ENCODE results near the gene FAM124B.

Gene FAM124B

DNA sequence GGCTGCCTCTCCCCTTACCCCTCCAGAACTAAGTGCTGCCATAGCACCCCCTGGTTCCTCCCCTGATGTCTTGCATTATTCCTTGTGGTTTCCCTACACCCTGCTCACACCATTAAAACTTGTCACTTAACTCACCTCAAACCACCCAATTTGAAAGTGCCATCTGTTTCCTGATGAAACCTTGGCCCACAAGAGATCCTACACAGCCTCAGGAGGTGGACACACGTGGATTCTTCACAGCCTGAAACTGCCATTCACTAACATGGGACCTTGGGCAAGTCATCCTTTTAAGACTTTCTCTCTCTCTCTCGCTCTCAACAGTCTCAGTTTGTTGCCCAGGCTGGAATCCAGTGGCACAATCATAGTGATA, 27.5 kb upstream of the FAM124B start:
- DNase-seq (no peak), ATAC-seq (replicated peaks) (no peak)
- no peak overlapping the region for H3K4me3 Mint-ChIP-seq
- H3K27me3 Mint-ChIP-seq, result peaks cover 21 to 26% of the 10 kb centered on the region in 2 donors
- H3K4me1 Mint-ChIP-seq, result peaks cover 3 to 5% of the 10 kb centered on the region in 2 donors
- H3K36me3 Mint-ChIP-seq, result peaks cover 1 to 17% of the 10 kb centered on the region in 2 donors
- H3K9me3 Mint-ChIP-seq, result peaks cover 9 to 13% of the 10 kb centered on the region in 2 donors
- no peak overlapping the region for H3K27ac Mint-ChIP-seq

- Mint-ChIP-seq H3K27me3 (peaks cover 21 to 26% of the 10 kb centered on the region in 2 donors), H3K9me3 (peaks cover 9 to 13% of the 10 kb centered on the region in 2 donors), H3K36me3 (peaks cover 1 to 17% of the 10 kb centered on the region in 2 donors), H3K4me1 (peaks cover 3 to 5% of the 10 kb centered on the region in 2 donors), H3K27ac (no peak overlapping the region), H3K4me3 (no peak overlapping the region)
- no peak for ATAC-seq (replicated peaks)
- DNase-seq, result no peak
Observed at GRCh38 chr2:224428787-224429440, 27.0 kb upstream of the FAM124B start.

GRCh38 chr2:224427471-224427870, 25.6 kb upstream of the FAM124B start:
- ATAC-seq (replicated peaks), result no peak
- peaks cover 3 to 5% of the 10 kb centered on the region in 2 donors for H3K4me1 Mint-ChIP-seq

GRCh38 chr2:224426656-224427055, 24.7 kb upstream of the FAM124B start:
- peaks cover 0 to 12% of the 10 kb centered on the region in 2 donors for H3K36me3 Mint-ChIP-seq

More at GRCh38 chr2:224427471-224427870, 25.6 kb upstream of the FAM124B start:
- DNase-seq, result no peak
- Mint-ChIP-seq H3K4me3 (no peak overlapping the region), H3K27ac (no peak overlapping the region), H3K27me3 (peaks cover 14 to 28% of the 10 kb centered on the region in 2 donors), H3K36me3 (peaks cover 0 to 12% of the 10 kb centered on the region in 2 donors), H3K9me3 (peaks cover 9 to 13% of the 10 kb centered on the region in 2 donors)

GRCh38 chr2:224421065-224421464, 19.2 kb upstream of the FAM124B start:
- no peak overlapping the region for H3K4me3 Mint-ChIP-seq
- peaks cover 0 to 4% of the 10 kb centered on the region in 2 donors for H3K36me3 Mint-ChIP-seq
- H3K4me1 Mint-ChIP-seq, result no peaks in the 10 kb centered on the region
- H3K27ac Mint-ChIP-seq, result no peak overlapping the region
- peaks cover 4 to 9% of the 10 kb centered on the region in 2 donors for H3K9me3 Mint-ChIP-seq
- ATAC-seq (replicated peaks) (no peak), DNase-seq (no peak)
- peaks cover 5 to 9% of the 10 kb centered on the region in 2 donors for H3K27me3 Mint-ChIP-seq

More at GRCh38 chr2:224426656-224427055, 24.7 kb upstream of the FAM124B start:
- no peak overlapping the region for H3K27ac Mint-ChIP-seq
- no peak overlapping the region for H3K4me3 Mint-ChIP-seq
- DNase-seq (no peak), ATAC-seq (replicated peaks) (peak; percentile 29 to 33)
- H3K4me1 Mint-ChIP-seq, result peaks cover 3 to 5% of the 10 kb centered on the region in 2 donors
- H3K9me3 Mint-ChIP-seq, result peaks cover 8 to 9% of the 10 kb centered on the region in 2 donors
- peaks cover 9 to 20% of the 10 kb centered on the region in 2 donors for H3K27me3 Mint-ChIP-seq

DNA sequence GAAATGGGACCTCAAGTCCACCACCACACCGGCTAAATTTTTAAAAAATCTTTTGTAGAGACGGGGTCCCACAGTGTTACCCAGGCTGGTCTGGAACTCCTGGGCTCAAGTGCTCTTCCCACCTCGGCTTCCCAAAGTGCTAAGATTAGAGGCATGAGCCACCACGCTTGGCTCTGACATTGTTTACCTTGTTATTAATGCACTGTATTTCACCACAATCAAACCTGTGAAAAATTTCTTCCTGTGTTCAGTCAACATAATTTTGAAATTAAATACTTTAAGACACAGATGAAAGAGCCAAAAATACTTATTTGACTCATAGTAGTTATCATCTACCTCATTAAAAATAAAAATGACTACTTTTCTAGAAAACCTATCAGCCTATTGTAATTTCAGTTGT, 16.0 kb upstream of the FAM124B start:
- H3K36me3 Mint-ChIP-seq, result no peaks in the 10 kb centered on the region
- DNase-seq (no peak), ATAC-seq (replicated peaks) (no peak)
- H3K27me3 Mint-ChIP-seq, result peaks cover 0 to 5% of the 10 kb centered on the region in 2 donors
- no peaks in the 10 kb centered on the region for H3K4me1 Mint-ChIP-seq
- H3K4me3 Mint-ChIP-seq, result no peak overlapping the region
- no peak overlapping the region for H3K27ac Mint-ChIP-seq
- H3K9me3 Mint-ChIP-seq, result peaks cover 2 to 4% of the 10 kb centered on the region in 2 donors

DNA sequence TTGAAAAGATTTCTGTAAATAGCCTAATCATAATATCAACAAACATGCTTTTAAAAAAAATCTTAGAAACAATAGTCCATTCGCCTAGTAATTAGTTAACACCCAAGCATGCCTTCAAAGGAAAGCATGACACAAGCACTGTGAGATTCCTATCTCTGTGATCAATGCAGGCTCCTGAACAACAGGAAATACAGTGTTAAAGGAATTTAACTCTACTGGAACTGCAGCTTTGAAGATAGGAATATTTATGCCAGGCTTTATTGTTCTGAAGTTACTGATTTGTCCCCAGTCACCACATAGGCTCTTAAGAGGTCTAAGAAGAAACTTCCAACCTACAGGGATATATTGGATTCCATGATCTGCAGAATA, 15.4 kb upstream of the FAM124B start:
- Mint-ChIP-seq H3K27ac (no peak overlapping the region), H3K4me3 (no peak overlapping the region), H3K36me3 (no peaks in the 10 kb centered on the region), H3K4me1 (no peaks in the 10 kb centered on the region), H3K9me3 (peaks cover 2 to 4% of the 10 kb centered on the region in 2 donors), H3K27me3 (peaks cover 0 to 5% of the 10 kb centered on the region in 2 donors)
- DNase-seq, result no peak
- ATAC-seq (replicated peaks), result no peak

DNA sequence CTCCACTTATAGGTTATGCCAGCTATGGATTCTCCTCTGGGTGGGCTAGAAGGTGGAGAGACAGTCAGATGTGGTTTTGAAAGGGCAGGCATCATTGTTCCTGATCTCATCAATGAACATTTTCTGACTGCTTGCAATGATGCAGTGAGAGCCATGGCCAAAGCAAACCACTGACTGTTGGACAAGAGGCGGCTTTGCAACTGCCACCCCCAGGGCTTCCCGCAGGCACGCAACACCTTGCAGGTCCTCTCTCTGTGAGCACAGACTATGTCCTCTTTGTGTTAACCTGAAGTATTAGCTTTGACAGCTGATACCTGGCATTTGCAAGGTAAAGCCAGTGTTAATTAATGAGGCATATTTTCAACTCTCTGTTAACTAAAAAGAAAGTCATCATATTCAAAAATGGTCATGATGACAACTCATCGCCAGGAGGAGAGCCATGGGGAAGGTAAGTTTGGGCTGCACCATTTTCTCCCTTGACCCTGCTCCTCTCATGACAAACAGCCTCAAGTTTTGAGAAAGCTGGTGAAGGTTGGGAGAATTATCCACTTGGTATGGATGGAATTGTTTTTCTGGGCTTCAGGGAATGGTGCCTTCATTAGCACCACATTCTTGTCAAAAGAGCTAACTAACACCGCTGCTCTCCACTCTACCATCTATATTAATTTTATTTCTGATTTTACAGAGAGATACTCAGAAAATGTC, 14.9 kb upstream of the FAM124B start:
- Mint-ChIP-seq H3K9me3 (peaks cover 2 to 4% of the 10 kb centered on the region in 2 donors), H3K4me3 (no peak overlapping the region), H3K4me1 (no peaks in the 10 kb centered on the region), H3K27ac (no peak overlapping the region), H3K36me3 (no peaks in the 10 kb centered on the region), H3K27me3 (peaks cover 0 to 5% of the 10 kb centered on the region in 2 donors)
- ATAC-seq (replicated peaks) (no peak), DNase-seq (no peak)

- H3K36me3 Mint-ChIP-seq, result no peaks in the 10 kb centered on the region
- DNase-seq, result no peak
- no peaks in the 10 kb centered on the region for H3K4me1 Mint-ChIP-seq
- no peaks in the 10 kb centered on the region for H3K9me3 Mint-ChIP-seq
- ATAC-seq (replicated peaks), result no peak
- H3K27me3 Mint-ChIP-seq, result no peaks in the 10 kb centered on the region
- no peak overlapping the region for H3K4me3 Mint-ChIP-seq
- H3K27ac Mint-ChIP-seq, result no peak overlapping the region
Observed at GRCh38 chr2:224413381-224413780, 11.5 kb upstream of the FAM124B start.

GRCh38 chr2:224412141-224413015, 10.5 kb upstream of the FAM124B start:
- no peak for ATAC-seq (replicated peaks)
- no peak for DNase-seq
- H3K9me3 Mint-ChIP-seq, result no peaks in the 10 kb centered on the region
- peaks cover 0 to 1% of the 10 kb centered on the region in 2 donors for H3K4me1 Mint-ChIP-seq
- no peaks in the 10 kb centered on the region for H3K36me3 Mint-ChIP-seq
- no peak overlapping the region for H3K4me3 Mint-ChIP-seq
- no peak overlapping the region for H3K27ac Mint-ChIP-seq
- no peaks in the 10 kb centered on the region for H3K27me3 Mint-ChIP-seq

GRCh38 chr2:224410946-224411561, 9.1 kb upstream of the FAM124B start:
- H3K36me3 Mint-ChIP-seq, result peaks cover 0 to 4% of the 10 kb centered on the region in 2 donors
- H3K27ac Mint-ChIP-seq, result no peak overlapping the region
- no peak overlapping the region for H3K4me3 Mint-ChIP-seq

GRCh38 chr2:224408676-224409075, 6.8 kb upstream of the FAM124B start:
- Mint-ChIP-seq H3K4me3 (no peak overlapping the region), H3K36me3 (peaks cover 0 to 4% of the 10 kb centered on the region in 2 donors), H3K4me1 (peaks cover 0 to 2% of the 10 kb centered on the region in 2 donors), H3K9me3 (peaks cover 3% of the 10 kb centered on the region in 2 donors), H3K27ac (no peak overlapping the region), H3K27me3 (peaks cover 0 to 5% of the 10 kb centered on the region in 2 donors)
- no peak for DNase-seq
- no peak for ATAC-seq (replicated peaks)

More at GRCh38 chr2:224410946-224411561, 9.1 kb upstream of the FAM124B start:
- H3K4me1 Mint-ChIP-seq, result peaks cover 0 to 2% of the 10 kb centered on the region in 2 donors
- H3K9me3 Mint-ChIP-seq, result peaks cover 3% of the 10 kb centered on the region in 2 donors
- H3K27me3 Mint-ChIP-seq, result peaks cover 0 to 5% of the 10 kb centered on the region in 2 donors
- DNase-seq (no peak), ATAC-seq (replicated peaks) (no peak)

GRCh38 chr2:224407241-224407701, 5.4 kb upstream of the FAM124B start:
- ATAC-seq (replicated peaks) (no peak), DNase-seq (no peak)
- H3K9me3 Mint-ChIP-seq, result peaks cover 3% of the 10 kb centered on the region in 2 donors
- H3K27ac Mint-ChIP-seq, result no peak overlapping the region
- H3K27me3 Mint-ChIP-seq, result peaks cover 0 to 5% of the 10 kb centered on the region in 2 donors
- no peak overlapping the region for H3K4me3 Mint-ChIP-seq
- peaks cover 1 to 2% of the 10 kb centered on the region in 2 donors for H3K4me1 Mint-ChIP-seq
- H3K36me3 Mint-ChIP-seq, result peaks cover 0 to 4% of the 10 kb centered on the region in 2 donors
